ENCODE results near the gene SCAMP4. TPM values are rescaled to one million over a fixed set of nuclear protein-coding genes. Genes with fewer than 3 reads are reported as not detected.
A peak's percentile ranks its signal among the peaks of the same experiment; 100 is the strongest.

The SCAMP4 gene
- total and polyA plus RNA-seq, 2 of the 13 experiments (the other 11 are each of a cell fraction or from before 2014, with no cell fraction given): 10.7 to 13.7 TPM

DNA sequence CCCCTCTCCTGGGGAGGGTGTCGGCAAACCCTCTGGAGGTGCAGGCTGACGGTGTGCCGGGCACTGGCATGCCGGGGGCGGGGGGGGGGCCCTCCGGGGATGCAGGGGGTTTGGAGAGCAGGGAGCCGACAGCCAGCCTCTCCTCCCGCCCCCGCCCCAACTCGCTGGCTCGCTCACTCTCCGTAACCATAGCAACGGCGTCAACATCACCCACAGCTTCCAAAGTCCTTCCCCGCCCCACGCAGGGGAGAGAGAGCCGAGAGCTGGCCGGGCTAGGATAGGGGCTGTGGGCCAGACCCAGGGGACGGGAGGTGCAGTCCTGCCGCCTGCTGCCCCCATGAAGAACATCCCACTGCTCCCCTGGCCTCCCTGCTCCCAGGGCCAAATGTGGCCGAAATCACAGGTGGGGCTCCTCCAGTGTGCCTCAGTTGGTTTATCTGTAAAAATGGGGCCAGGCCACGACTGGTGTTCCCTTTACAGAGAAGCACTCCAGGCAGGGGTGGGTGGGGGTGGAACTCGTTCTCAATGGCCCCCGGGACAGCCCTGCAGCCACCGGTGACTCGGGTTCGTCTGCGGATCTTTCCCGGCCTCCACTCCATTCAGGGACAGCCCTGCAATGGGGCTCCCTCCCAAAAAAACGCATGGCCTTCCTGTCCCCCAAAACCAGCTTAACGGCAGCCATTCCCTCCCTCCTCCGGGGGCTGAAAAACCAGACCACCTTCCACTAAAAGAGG is 45.0 kb upstream of the SCAMP4 start:
- Histone ChIP-seq H3K9ac (ENCODE audit: insufficient read depth, low read depth, low read length) (peak overlapping the region; percentile 84), H3K9me3 (ENCODE audit: low read length) (no peaks in the 10 kb centered on the region), H3K79me2 (ENCODE audit: insufficient read depth, low read length) (peaks cover 62% of the 10 kb centered on the region), H4K20me1 (ENCODE audit: insufficient read depth, low read length) (peaks cover 49% of the 10 kb centered on the region), H3K27me3 (ENCODE audit: control insufficient read depth in 1 of 2, insufficient read depth in 2 of 2, low read length in 2 of 2) (no peaks in the 10 kb centered on the region; a peak in 1 of 5 replicates), H3K4me3 (replicated peaks in 1 of 3; ENCODE audit: insufficient read depth in 1 of 3, low read depth in 2 of 3, low read length in 3 of 3) (peak overlapping the region; percentile 89 to 95 (median 91)), H3K36me3 (replicated peaks in 1 of 2; ENCODE audit: control insufficient read depth in 1 of 2, insufficient read depth in 2 of 2, low read length in 2 of 2) (no peaks in the 10 kb centered on the region), H2AFZ (ENCODE audit: low read length) (no peak overlapping the region), H3K27ac (ENCODE audit: extremely low read length, insufficient read depth, low read length) (peak overlapping the region; percentile 80), H3K4me2 (ENCODE audit: low read depth, low read length) (peak overlapping the region; percentile 81), H3K4me1 (ENCODE audit: insufficient read depth, low read length) (peaks cover 46% of the 10 kb centered on the region)
- CTCF ChIA-PET (ENCODE audit: low intra/inter-chr PET ratio, low total read pairs): no interaction called here
- in situ Hi-C loops (cut with HindIII; ENCODE audit: extremely low pct_ligation_motif_present, low pct_unique_long_range_greater_than_20kb) (no loop called here), intact Hi-C loops (cut with micrococcal nuclease; ENCODE audit: unreplicated experiment) (no loop called here)
- DNase-seq (ENCODE audit: low spot score) (peak; percentile 92), ATAC-seq (peak; percentile 54), FAIRE-seq (no peak)
- POLR2A ChIA-PET: interaction anchor here (1.0 kb wide), 1 partner anchor 20 kb away, joined by 3 read pairs; no protein-coding TSS in a partner anchor
- WGBS (ENCODE audit: low lambda C conversion rate): 0% methylated on average over 11 of the region's 32 CpGs
- no TSS peak for BruUV-seq (replicated peaks)
- TF ChIP-seq, protein P1, sequence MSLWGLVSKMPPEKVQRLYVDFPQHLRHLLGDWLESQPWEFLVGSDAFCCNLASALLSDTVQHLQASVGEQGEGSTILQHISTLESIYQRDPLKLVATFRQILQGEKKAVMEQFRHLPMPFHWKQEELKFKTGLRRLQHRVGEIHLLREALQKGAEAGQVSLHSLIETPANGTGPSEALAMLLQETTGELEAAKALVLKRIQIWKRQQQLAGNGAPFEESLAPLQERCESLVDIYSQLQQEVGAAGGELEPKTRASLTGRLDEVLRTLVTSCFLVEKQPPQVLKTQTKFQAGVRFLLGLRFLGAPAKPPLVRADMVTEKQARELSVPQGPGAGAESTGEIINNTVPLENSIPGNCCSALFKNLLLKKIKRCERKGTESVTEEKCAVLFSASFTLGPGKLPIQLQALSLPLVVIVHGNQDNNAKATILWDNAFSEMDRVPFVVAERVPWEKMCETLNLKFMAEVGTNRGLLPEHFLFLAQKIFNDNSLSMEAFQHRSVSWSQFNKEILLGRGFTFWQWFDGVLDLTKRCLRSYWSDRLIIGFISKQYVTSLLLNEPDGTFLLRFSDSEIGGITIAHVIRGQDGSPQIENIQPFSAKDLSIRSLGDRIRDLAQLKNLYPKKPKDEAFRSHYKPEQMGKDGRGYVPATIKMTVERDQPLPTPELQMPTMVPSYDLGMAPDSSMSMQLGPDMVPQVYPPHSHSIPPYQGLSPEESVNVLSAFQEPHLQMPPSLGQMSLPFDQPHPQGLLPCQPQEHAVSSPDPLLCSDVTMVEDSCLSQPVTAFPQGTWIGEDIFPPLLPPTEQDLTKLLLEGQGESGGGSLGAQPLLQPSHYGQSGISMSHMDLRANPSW (CRISPR knock-in tag; IDR thresholded peaks at IDR 0.05; ENCODE audit: borderline replicate concordance): no peak
- TF ChIP-seq CEBPZ (IDR thresholded peaks at IDR 0.05; ENCODE audit: low read length) (no peak), ZMYM3 (CRISPR knock-in tag; IDR thresholded peaks at IDR 0.05) (peak; percentile 29; the same call in 1 of the 2 replicates), SNAPC2 (CRISPR knock-in tag; IDR thresholded peaks at IDR 0.05) (no peak), HNF4G (IDR thresholded peaks at IDR 0.05; ENCODE audit: borderline replicate concordance, low read depth, low read length) (peak; percentile 85), HNF4G (CRISPR knock-in tag; IDR thresholded peaks at IDR 0.05; ENCODE audit: borderline replicate concordance, low read depth) (no peak), ZBTB44 (CRISPR knock-in tag; IDR thresholded peaks at IDR 0.05) (no peak), TCF7 (IDR thresholded peaks at IDR 0.05; ENCODE audit: low read depth) (no peak), ZSCAN25 (CRISPR knock-in tag; IDR thresholded peaks at IDR 0.05) (peak; percentile 80; the same call in 1 of the 2 replicates), FOXC1 (CRISPR knock-in tag; IDR thresholded peaks at IDR 0.05; ENCODE audit: borderline replicate concordance) (no peak), ZSCAN21 (CRISPR knock-in tag; IDR thresholded peaks at IDR 0.05; ENCODE audit: borderline replicate concordance) (no peak), ZNF367 (CRISPR knock-in tag; IDR thresholded peaks at IDR 0.05; ENCODE audit: borderline replicate concordance) (no peak), POLR2A (IDR thresholded peaks at IDR 0.05; ENCODE audit: insufficient read depth in 1 of 2, low read depth in 2 of 2, low read length in 2 of 2) (peak; percentile 40 to 95; a peak in 2 of 4 replicates), ZNF790 (CRISPR knock-in tag; IDR thresholded peaks at IDR 0.05; ENCODE audit: borderline replicate concordance) (no peak), RFX3 (CRISPR knock-in tag; IDR thresholded peaks at IDR 0.05) (peak; percentile 84), ZKSCAN8 (CRISPR knock-in tag; IDR thresholded peaks at IDR 0.05; ENCODE audit: borderline replicate concordance) (no peak; the same call in 1 of the 2 replicates), REPIN1 (CRISPR knock-in tag; IDR thresholded peaks at IDR 0.05; ENCODE audit: borderline replicate concordance, low read depth) (0 out of 2 replicates have a peak, but pooled peaks have one; percentile 20)

Measured in HepG2 (cell line).